ENCODE data around the gene SPATA20. TPM values are rescaled to one million over a fixed set of nuclear protein-coding genes. Genes with fewer than 3 reads are reported as not detected.

The SPATA20 gene
- 10 to 100 TPM; 34.8 to 35.0 TPM for total RNA-seq

GRCh38 chr17:50547035-50547735 is at the start of gene SPATA20:
TSS of gene SPATA20 (plus strand) at chr17:50547174. CDS start at chr17:50547209, 35 bp downstream.
- ChIA-PET POLR2A (interaction anchor here (0.7 to 1.0 kb wide), 2 partner anchors 14 to 156 kb away, joined by 3 to 5 read pairs; partner anchors contain the start of gene CACNA1G), CTCF (interaction anchor here (0.6 to 1.5 kb wide), 7 partner anchors 56 to 157 kb away, joined by 3 to 5 read pairs (median 3); no protein-coding TSS in a partner anchor)

GRCh38 chr17:50498021-50498874 is 48.7 kb upstream of the SPATA20 start:
- ChIA-PET CTCF (no interaction called here), POLR2A (no interaction called here)

GRCh38 chr17:50499270-50499669 is 47.7 kb upstream of the SPATA20 start:
- ChIA-PET CTCF (no interaction called here), POLR2A (no interaction called here)

GRCh38 chr17:50499721-50500120 is 47.3 kb upstream of the SPATA20 start:
- ChIA-PET POLR2A (no interaction called here), CTCF (interaction anchor here (0.7 kb wide), 1 partner anchor 1593 kb away, joined by 3 read pairs; no protein-coding TSS in a partner anchor)

GRCh38 chr17:50501054-50501453 is 45.9 kb upstream of the SPATA20 start:
- ChIA-PET POLR2A (interaction anchor here (0.7 kb wide), 1 partner anchor 41 kb away, joined by 4 read pairs; no protein-coding TSS in a partner anchor), CTCF (interaction anchor here (0.7 to 2.2 kb wide), 7 partner anchors 9 to 153 kb away, joined by 4 to 14 read pairs (median 4); partner anchors contain the start of gene RSAD1)

- ChIA-PET CTCF (interaction anchor here (1.3 to 2.2 kb wide), 3 partner anchors 20 to 24 kb away, joined by 7 to 14 read pairs (median 8); partner anchors contain the start of gene RSAD1), POLR2A (interaction anchor here (0.6 kb wide), 1 partner anchor 468 kb away, joined by 5 read pairs; no protein-coding TSS in a partner anchor)
Measured at GRCh38 chr17:50502301-50502990, 44.5 kb upstream of the SPATA20 start.

GRCh38 chr17:50505591-50506130 is 41.3 kb upstream of the SPATA20 start:
- POLR2A ChIA-PET, result no interaction called here

GRCh38 chr17:50506298-50506697 is 40.7 kb upstream of the SPATA20 start:
- POLR2A ChIA-PET, result no interaction called here
- CTCF ChIA-PET, result interaction anchor here (1.7 kb wide), 1 partner anchor 28 kb away, joined by 4 read pairs; the partner anchor contains the start of gene RSAD1

More at GRCh38 chr17:50505591-50506130, 41.3 kb upstream of the SPATA20 start:
- CTCF ChIA-PET, result interaction anchor here (0.9 to 1.7 kb wide), 3 partner anchors 14 to 27 kb away, joined by 3 to 4 read pairs (median 4); partner anchors contain the start of gene RSAD1

- POLR2A ChIA-PET, result interaction anchor here (0.6 kb wide), 1 partner anchor 197 kb away, joined by 3 read pairs; no protein-coding TSS in a partner anchor
- CTCF ChIA-PET, result interaction anchor here (1.3 kb wide), 1 partner anchor 118 kb away, joined by 3 read pairs; no protein-coding TSS in a partner anchor
Measured at GRCh38 chr17:50507871-50508572, 39.0 kb upstream of the SPATA20 start, which contains the start of gene MYCBPAP. TSS of gene MYCBPAP (plus strand) at chr17:50508439. CDS start at chr17:50508675, 236 bp downstream.

GRCh38 chr17:50508573-50509460 is 38.2 kb upstream of the SPATA20 start:
- CTCF ChIA-PET, result interaction anchor here (0.9 to 1.1 kb wide), 4 partner anchors 25 to 146 kb away, joined by 3 read pairs; no protein-coding TSS in a partner anchor
- POLR2A ChIA-PET, result no interaction called here

GRCh38 chr17:50511058-50511457 is 35.9 kb upstream of the SPATA20 start:
- ChIA-PET POLR2A (interaction anchor here (0.9 kb wide), 1 partner anchor 31 kb away, joined by 3 read pairs; no protein-coding TSS in a partner anchor), CTCF (interaction anchor here (0.9 to 1.4 kb wide), 5 partner anchors 10 to 114 kb away, joined by 3 to 5 read pairs (median 4); partner anchors contain the start of gene LRRC59)

- ChIA-PET POLR2A (no interaction called here), CTCF (interaction anchor here (0.6 to 1.0 kb wide), 2 partner anchors 81 to 591 kb away, joined by 3 read pairs; no protein-coding TSS in a partner anchor)
Measured at GRCh38 chr17:50513495-50513894, 33.5 kb upstream of the SPATA20 start.

- ChIA-PET CTCF (no interaction called here), POLR2A (no interaction called here)
Measured at GRCh38 chr17:50514388-50514787, 32.6 kb upstream of the SPATA20 start.

- CTCF ChIA-PET, result no interaction called here
- POLR2A ChIA-PET, result no interaction called here
Measured at GRCh38 chr17:50514936-50515702, 31.9 kb upstream of the SPATA20 start.

GRCh38 chr17:50517011-50517410 is 30.0 kb upstream of the SPATA20 start:
- ChIA-PET POLR2A (no interaction called here), CTCF (interaction anchor here (0.5 kb wide), 1 partner anchor 263 kb away, joined by 3 read pairs; no protein-coding TSS in a partner anchor)
